Fibroblast of the aortic adventitia (primary cell): ENCODE data around the gene DDX23. TPM values are rescaled to one million over a fixed set of nuclear protein-coding genes. Genes with fewer than 3 reads are reported as not detected.
"Not testable (repeated sequence)": the region's sequence is repeated elsewhere in the genome, so short reads cannot be mapped to it uniquely, and the experiment has no call there.

Source experiments
- DNase-seq: peaks from one replicate; pipeline ENCODE4 v3.0.0-alpha.2; 2010; ENCODE audit warnings: low read depth
- H3K4me3 ChIP-seq: 2 replicates; pipeline ENCODE4 v1.5.1; 2011; ENCODE audit warnings: low read depth, mild to moderate bottlenecking, control low read depth, low read length, moderate library complexity
- CTCF ChIP-seq: IDR thresholded peaks from 2 replicates; pipeline ENCODE4 v1.5.1; 2011; ENCODE audit warnings: mild to moderate bottlenecking, low read length, control low read depth, inconsistent platforms; ENCODE audit not compliant: insufficient read depth
- total RNA-seq: library from RNA; depleted of rRNA; stranded (reverse); fragments of >200 nt; gene quantifications from 2 replicates; pipeline ENCODE4 v1.2.3, GENCODE V29; 2012; ENCODE audit warnings: low replicate concordance

DDX23 gene
- total RNA-seq, 1 donor, result 54.1 TPM

- no peak overlapping the region for H3K4me3 ChIP-seq
- TF ChIP-seq CTCF, result no peak
- DNase-seq, result no peak
Measured at GRCh38 chr12:48863291-48863690, 11.3 kb upstream of the DDX23 start.

- DNase-seq, result no peak
- no peak for TF ChIP-seq CTCF
- H3K4me3 ChIP-seq, result no peak overlapping the region
Measured at GRCh38 chr12:48862760-48863159, 10.8 kb upstream of the DDX23 start.

- DNase-seq, result no peak
- no peak for TF ChIP-seq CTCF
- H3K4me3 ChIP-seq, result no peak overlapping the region
Measured at GRCh38 chr12:48861111-48861510, 9.1 kb upstream of the DDX23 start.

GRCh38 chr12:48860236-48860635, 8.3 kb upstream of the DDX23 start:
- DNase-seq, H3K4me3 ChIP-seq: not testable (repeated sequence)

- no peak for DNase-seq
- TF ChIP-seq CTCF, result no peak
- no peak overlapping the region for H3K4me3 ChIP-seq
Measured at GRCh38 chr12:48859607-48860006, 7.6 kb upstream of the DDX23 start.

GRCh38 chr12:48858043-48858442, 6.1 kb upstream of the DDX23 start:
- no peak for TF ChIP-seq CTCF
- no peak overlapping the region for H3K4me3 ChIP-seq
- no peak for DNase-seq

GRCh38 chr12:48857278-48857994, 5.5 kb upstream of the DDX23 start:
- TF ChIP-seq CTCF, result no peak
- DNase-seq, result no peak

More at GRCh38 chr12:48857278-48857994, 5.5 kb upstream of the DDX23 start:
- no peak overlapping the region for H3K4me3 ChIP-seq
